GM19239 (cell line): Measurements from ENCODE around the gene PIK3CB.
"Not testable (repeated sequence)": the region's sequence is repeated elsewhere in the genome, so short reads cannot be mapped to it uniquely, and the experiment has no call there.

Experiments
- DNase-seq: peaks from one replicate; pipeline ENCODE4 v3.0.0; 2011; ENCODE audit warnings: low spot score; ENCODE audit not compliant: insufficient read length
- FAIRE-seq: peaks from 2 replicates; lab custom pipeline; 2011; peaks lifted over from hg19 to GRCh38; lab: Jason Lieb, UNC

Gene PIK3CB

GRCh38 chr3:138848696-138849095 lies 14.0 kb upstream of the PIK3CB start:
- no peak for DNase-seq
- FAIRE-seq, result no peak

GRCh38 chr3:138846824-138847223 lies 12.1 kb upstream of the PIK3CB start:
- not testable (repeated sequence) for DNase-seq, FAIRE-seq

GRCh38 chr3:138846262-138846791 lies 11.6 kb upstream of the PIK3CB start:
- DNase-seq, result no peak
- no peak for FAIRE-seq

- no peak for FAIRE-seq
Measured at GRCh38 chr3:138845771-138846173, 11.0 kb upstream of the PIK3CB start.

GRCh38 chr3:138845181-138845601 lies 10.5 kb upstream of the PIK3CB start:
- DNase-seq (no peak), FAIRE-seq (no peak)

More at GRCh38 chr3:138845771-138846173, 11.0 kb upstream of the PIK3CB start:
- no peak for DNase-seq

- FAIRE-seq, result peak; percentile 75
- no peak for DNase-seq
Measured at GRCh38 chr3:138842483-138843188, 7.9 kb upstream of the PIK3CB start.

- DNase-seq, FAIRE-seq: not testable (repeated sequence)
Measured at GRCh38 chr3:138838385-138838784, 3.7 kb upstream of the PIK3CB start.

- not testable (repeated sequence) for FAIRE-seq, DNase-seq
Measured at GRCh38 chr3:138835846-138836245, 1.1 kb upstream of the PIK3CB start.

- FAIRE-seq (no peak), DNase-seq (no peak)
Measured at GRCh38 chr3:138835397-138835757, 649 bp upstream of the PIK3CB start.

GRCh38 chr3:138833899-138834595 lies 681 bp downstream of the PIK3CB start:
- no peak for FAIRE-seq
- DNase-seq, result peak; percentile 54

- FAIRE-seq, DNase-seq: not testable (repeated sequence)
Measured at GRCh38 chr3:138832473-138833057, 2.2 kb downstream of the PIK3CB start.

- DNase-seq (no peak), FAIRE-seq (no peak)
Measured at GRCh38 chr3:138829886-138830510, 4.7 kb downstream of the PIK3CB start.

GRCh38 chr3:138829097-138829496 lies 5.6 kb downstream of the PIK3CB start:
- DNase-seq (no peak), FAIRE-seq (no peak)

- FAIRE-seq (no peak), DNase-seq (no peak)
Measured at GRCh38 chr3:138827222-138827621, 7.5 kb downstream of the PIK3CB start.

- no peak for FAIRE-seq
- no peak for DNase-seq
Measured at GRCh38 chr3:138825336-138825735, 9.4 kb downstream of the PIK3CB start.

- no peak for FAIRE-seq
- no peak for DNase-seq
Measured at GRCh38 chr3:138824114-138824506, 10.6 kb downstream of the PIK3CB start.

- FAIRE-seq, DNase-seq: not testable (repeated sequence)
Measured at GRCh38 chr3:138820379-138820778, 14.3 kb downstream of the PIK3CB start.

- no peak for FAIRE-seq
- DNase-seq, result no peak
Measured at GRCh38 chr3:138818185-138818860, 16.4 kb downstream of the PIK3CB start.

GRCh38 chr3:138817695-138818094 lies 17.0 kb downstream of the PIK3CB start:
- DNase-seq (no peak), FAIRE-seq (no peak)

- no peak for DNase-seq
- no peak for FAIRE-seq
Measured at GRCh38 chr3:138812806-138813205, 21.9 kb downstream of the PIK3CB start.
